GM19468 (cell line): ENCODE results near the gene SPCS3.
"Not testable (repeated sequence)": the region's sequence is repeated elsewhere in the genome, so short reads cannot be mapped to it uniquely, and the experiment has no call there.

Experiments
- ATAC-seq: cut with Tn5 transposase; IDR thresholded peaks from one replicate; pipeline ENCODE4 v1.9.1; 2021; ENCODE audit warnings: mild to moderate bottlenecking, moderate library complexity, moderate number of reproducible peaks; ENCODE audit not compliant: unreplicated experiment; ENCODE audit errors: extremely low read depth

The SPCS3 gene

GRCh38 chr4:176340871-176341685, 21.3 kb downstream of the SPCS3 start:
- ATAC-seq = no peak

DNA sequence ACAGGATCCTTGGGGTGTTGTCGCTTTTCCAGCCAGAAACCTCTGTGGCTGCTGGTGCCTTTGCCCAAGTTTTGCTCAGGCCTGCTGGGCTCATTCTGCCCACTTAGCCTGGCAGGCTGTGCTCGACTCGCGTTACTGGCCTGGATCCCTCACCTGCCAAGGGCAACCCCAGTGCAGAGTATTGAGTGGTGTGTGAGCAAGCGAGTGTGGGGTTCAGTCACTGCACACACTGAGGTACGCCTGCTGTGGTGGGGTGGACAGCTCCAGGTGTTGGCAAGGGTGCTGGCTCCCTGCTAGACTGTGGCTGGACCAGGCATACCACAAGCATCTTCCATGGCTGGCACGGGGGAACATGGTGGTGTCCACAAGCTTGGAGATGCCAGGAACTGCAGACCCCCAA, 22.6 kb downstream of the SPCS3 start:
- ATAC-seq = no peak

GRCh38 chr4:176343286-176343685, 23.5 kb downstream of the SPCS3 start:
- no peak for ATAC-seq

DNA sequence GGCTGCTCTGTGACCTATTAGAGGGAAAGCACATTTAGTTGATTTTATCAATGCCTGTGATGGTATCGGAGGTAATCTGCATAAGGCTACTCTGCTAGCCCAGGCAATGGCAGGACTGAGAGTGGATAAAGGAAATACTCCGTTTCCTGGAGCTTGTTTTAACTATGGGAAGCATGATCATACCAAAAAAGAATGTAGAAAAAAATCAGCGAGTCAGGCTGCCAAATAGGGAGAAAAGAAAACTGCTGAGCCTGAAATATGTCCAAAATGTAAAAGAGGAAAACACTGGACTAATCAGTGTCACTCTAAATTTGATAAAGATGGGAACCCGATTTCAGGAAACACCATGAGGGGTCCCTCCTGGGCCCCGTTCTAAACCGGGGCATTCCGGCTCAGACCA, 25.6 kb downstream of the SPCS3 start:
- not testable (repeated sequence) for ATAC-seq

DNA sequence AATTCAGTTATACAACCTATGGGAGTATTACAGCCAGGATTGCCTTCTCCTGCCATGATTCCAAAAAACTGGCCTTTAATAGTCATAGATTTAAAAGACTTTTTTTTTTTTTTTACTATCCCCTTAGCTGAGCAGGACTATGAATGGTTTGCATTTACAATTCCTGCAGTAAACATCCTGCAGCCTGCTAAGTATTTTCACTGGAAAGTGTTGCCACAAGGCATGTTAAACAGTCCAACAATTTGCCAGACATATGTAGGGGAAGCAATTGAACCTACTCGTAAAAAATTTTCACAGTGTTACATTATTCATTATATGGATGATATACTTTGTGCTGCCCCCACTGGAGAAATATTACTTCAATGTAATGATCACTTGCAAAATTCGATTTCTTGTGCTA, 27.1 kb downstream of the SPCS3 start:
- ATAC-seq = not testable (repeated sequence)

GRCh38 chr4:176350671-176351070, 30.9 kb downstream of the SPCS3 start:
- no peak for ATAC-seq

DNA sequence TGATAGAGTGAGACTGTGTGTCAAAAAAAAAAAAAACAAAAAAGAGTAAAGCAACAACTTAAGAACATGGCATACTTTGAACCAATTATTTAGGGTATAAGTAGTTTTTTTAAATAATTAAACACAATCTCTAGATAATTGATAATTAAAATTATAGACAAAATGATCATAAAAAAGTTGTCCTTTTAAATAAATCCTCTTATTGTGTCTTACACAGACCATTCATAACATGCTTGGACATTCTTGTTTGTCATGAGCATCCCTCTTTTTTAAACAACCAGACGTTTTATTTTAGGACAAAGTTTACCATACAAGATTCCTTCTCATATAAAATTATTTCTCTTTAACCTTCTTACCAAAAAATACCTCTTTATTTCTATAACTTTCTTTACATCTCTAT, 35.1 kb downstream of the SPCS3 start:
- no peak for ATAC-seq

DNA sequence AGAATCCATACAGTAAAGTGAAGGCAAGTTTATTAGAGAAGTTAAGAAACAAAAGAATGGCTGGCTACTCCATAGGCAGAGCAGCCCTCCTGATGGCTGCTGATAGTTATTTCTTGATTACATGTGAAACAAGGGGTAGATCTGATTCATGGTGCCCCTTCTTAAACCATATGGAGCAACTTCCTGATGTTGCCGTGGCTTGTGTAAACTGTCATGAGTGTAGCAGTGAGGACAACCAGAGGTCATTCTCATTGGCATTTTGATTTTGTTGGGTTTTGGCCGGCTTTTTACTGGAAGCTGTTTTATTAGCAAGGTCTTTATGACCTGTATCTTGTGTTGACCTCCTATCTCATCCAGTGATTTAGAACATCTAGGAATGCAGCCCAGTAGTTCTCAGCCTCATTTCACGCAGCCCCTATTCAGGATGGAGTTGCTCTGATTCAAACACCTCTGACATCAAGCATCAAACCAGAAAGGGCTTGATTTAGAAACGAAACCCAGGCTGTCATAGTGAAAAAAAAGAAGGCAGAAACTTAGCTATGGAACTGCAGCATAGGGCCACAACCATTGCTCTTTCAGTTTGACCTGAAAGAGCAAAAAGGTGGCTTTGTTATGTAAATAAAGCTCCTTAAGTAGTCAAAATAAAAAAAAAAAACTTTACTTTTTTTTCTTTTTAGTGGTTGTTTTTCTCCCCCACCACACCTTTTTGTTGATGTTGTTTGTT, 37.8 kb downstream of the SPCS3 start:
- peak; percentile 100 for ATAC-seq

- no peak for ATAC-seq
Observed at GRCh38 chr4:176358083-176358469, 38.3 kb downstream of the SPCS3 start.

GRCh38 chr4:176359590-176359989, 39.8 kb downstream of the SPCS3 start:
- no peak for ATAC-seq

DNA sequence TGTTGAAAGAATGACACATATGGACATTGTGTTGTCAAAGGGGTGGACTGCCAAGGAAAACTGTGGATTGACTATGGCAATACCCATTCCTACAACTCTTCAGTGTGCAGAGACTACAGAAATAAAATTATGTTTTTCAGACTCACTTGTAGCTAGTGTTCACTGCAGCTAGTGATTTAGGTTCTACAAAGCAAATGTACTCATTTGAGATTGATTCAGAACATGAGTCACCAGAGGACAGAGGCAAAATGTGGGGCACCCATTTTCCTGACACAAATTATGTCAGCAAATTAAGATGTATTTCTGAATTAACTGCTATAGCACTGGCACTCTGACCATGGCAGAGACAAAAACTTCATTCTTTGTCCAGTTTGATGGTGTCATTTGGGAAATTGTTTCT, 40.7 kb downstream of the SPCS3 start:
- ATAC-seq = no peak

DNA sequence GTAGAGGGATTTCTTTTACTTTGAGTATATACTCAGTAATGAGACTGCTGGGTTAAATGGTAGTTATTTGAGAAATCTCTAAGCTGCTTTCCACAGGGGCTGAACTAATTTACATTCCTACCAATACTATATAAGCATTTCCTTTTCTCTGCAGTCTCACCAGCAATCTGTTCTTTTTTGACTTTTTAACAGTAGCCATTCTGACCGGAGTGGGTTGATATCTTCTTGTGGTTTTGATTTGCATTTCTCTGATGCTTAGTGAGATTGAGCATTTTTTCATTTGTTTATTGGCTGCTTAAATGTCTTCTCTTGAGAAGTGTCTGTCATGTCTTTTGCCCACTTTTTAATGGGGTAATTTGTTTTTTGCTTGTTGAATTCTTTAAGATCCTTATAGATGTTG, 43.3 kb downstream of the SPCS3 start:
- peak; percentile 74 for ATAC-seq

DNA sequence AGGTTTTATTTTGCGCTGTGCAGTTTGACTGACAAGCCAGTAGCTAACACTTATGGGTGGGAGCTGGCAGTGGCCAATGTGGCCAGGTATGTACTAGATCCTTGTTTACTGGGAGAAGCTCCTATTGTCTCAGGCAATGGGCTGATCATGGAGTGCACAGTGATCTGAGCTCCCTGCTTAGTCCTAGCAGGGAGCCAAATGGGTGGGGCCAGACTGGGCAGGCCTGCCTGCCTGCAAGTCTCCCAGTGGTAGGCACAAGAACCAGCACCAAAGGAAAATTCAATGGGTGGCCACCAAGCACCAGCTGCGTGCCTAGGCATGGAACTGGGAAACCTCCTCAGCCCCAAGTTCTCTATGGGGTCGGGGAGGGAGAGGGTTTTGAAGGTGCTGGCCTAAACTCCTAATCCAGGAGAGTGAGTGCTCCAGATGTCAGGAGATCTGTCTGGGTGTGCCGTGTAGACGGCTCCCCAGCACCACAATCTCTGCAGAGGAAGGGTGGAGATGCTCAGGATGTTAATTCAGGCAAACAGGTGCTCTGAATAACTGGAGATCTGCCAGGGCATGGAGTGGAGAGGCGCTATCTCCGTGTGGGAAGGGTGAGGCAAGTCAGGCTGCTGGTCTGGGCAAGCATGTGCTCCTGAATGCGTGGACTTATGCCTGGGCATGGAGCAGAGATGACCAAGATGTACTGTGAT, 48.2 kb downstream of the SPCS3 start:
- no peak for ATAC-seq

- no peak for ATAC-seq
Observed at GRCh38 chr4:176376032-176376614, 56.4 kb downstream of the SPCS3 start.

DNA sequence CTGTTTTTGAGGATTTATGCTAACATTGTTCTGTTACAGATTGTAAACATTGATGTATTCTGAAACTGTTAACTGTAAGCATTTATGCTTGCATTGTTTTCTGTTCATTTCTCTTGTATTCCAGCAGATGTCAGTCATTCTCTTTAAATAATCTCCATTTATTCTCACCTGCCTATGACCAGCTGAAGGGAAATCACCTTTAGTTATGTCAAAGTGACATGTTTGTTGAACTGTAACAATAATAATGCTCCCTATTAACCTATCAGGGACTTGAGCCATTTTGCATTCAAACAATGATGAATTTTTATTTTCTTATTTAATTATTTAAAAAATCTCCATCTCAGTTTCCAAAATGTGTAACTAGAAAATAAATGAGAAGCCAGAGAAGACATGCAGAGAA, 58.0 kb downstream of the SPCS3 start:
- ATAC-seq = peak; percentile 63

DNA sequence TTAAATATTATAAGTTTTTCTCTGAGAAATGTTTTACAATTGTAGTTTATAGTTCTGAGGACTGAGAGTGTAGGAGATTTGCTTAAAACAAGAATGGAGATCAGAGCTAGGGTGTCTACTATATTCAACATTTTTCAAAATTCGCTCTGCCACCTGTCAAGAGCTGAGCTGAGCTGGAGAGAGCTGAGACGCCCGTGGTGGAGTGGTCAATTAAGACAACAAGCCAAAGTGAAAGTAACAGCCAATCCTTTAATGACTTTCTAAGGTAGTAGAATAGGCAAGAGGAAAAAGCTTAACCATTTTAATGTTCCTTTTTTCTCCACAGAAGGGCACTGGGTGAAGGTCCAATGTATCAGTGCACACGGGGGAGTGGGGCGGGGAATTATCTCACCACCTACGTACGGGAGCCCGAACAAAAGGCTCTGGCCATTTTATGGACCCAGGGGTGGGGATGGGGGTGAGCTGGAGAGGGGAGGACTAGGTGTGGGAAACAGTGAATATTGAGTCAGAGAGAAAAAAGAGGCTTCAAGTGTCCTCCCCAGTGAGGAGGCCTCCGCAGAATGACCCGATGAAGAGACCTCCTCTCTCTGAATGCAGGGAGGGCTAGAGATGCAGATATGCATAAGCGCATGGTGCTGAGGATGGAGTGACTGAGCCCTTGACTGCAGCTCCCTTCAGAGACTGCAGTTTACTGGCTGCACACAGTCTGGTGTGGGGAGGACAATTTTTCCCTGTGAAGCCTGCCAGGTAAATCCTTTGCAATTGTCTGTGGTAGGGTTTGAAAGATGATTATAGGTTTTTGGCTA, 60.8 kb downstream of the SPCS3 start:
- no peak for ATAC-seq
